ENCODE measurements around the gene STRA8. TPM values are rescaled to one million over a fixed set of nuclear protein-coding genes. Genes with fewer than 3 reads are reported as not detected.

STRA8 gene
- total RNA-seq, 1 donor from 2014 or later = not detected

DNA sequence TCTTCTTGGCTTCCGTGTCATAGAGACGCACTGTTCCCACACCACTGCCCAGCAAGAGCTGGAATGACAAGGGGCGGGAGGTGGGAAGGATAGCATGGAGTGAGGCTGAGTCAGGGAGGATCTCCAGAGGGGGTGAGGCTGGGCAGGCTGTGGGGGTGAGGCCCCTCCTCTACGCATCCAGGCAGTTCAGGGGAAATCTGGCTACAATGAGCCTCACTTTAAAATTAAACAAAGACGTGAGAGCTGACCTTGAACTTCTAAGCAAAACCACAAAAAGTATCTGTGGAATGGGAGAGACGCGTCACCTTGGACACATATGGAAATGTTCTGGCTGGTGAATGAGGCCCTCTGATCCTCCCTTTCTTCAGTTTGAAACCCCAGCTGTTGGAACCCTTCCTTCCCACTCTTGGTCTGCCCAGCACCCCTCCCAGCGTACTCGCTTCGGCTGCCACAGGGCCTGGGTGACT, 40.0 kb upstream of the STRA8 start:
- no peak for TF ChIP-seq CTCF (IDR thresholded peaks at IDR 0.05; ENCODE audit: borderline replicate concordance)
- Histone ChIP-seq H3K27me3 (ENCODE audit: low read depth) (no peaks in the 10 kb centered on the region), H3K36me3 (peaks cover 83% of the 10 kb centered on the region), H3K9me3 (replicated peaks) (no peaks in the 10 kb centered on the region), H3K4me1 (peaks cover 17% of the 10 kb centered on the region), H3K27ac (replicated peaks) (no peak overlapping the region), H3K4me3 (no peak overlapping the region)
- DNase-seq = no peak
- intact Hi-C loops (cut with micrococcal nuclease) = no loop called here

DNA sequence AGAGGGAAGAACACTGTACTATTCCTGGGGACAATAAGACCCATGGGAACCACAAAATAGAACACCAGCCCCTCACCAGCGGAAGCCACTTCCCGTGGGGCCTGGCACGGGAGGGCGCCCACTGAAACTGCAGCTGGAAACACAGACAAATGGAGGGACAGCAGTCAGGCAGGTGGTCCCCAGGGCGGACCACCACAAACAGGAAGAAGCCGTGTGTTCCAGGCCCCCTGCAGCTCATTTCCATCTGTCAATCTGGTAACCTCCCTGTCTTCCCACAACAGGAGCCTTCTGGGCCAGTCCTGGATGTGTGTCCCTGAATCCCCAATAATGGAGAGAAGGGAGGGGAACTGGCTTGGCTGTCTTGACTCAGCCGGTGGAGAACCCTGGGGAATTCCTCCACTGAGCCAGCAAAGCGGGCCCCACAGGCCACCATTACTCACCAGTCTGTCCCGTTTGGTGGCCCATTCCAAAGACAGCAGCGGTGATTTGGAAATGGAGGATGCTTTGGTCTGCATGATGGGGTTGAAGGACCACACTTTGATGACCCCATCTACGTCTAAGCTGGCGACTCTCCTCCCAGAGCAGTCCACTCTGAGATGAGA, 39.0 kb upstream of the STRA8 start:
- Histone ChIP-seq H3K4me3 (no peak overlapping the region), H3K36me3 (peaks cover 83% of the 10 kb centered on the region), H3K4me1 (peaks cover 8% of the 10 kb centered on the region), H3K27ac (replicated peaks) (no peak overlapping the region), H3K27me3 (ENCODE audit: low read depth) (no peaks in the 10 kb centered on the region), H3K9me3 (replicated peaks) (no peaks in the 10 kb centered on the region)
- DNase-seq = no peak
- intact Hi-C loops (cut with micrococcal nuclease) = no loop called here
- TF ChIP-seq CTCF (IDR thresholded peaks at IDR 0.05; ENCODE audit: borderline replicate concordance) = no peak

- no peak overlapping the region for H3K27ac ChIP-seq (replicated peaks)
Observed at GRCh38 chr7:135195156-135195555, 38.5 kb upstream of the STRA8 start.

GRCh38 chr7:135195968-135196629, 37.5 kb upstream of the STRA8 start:
- intact Hi-C loops (cut with micrococcal nuclease) = no loop called here
- Histone ChIP-seq H3K36me3 (peaks cover 81% of the 10 kb centered on the region), H3K27me3 (ENCODE audit: low read depth) (no peaks in the 10 kb centered on the region), H3K4me3 (no peak overlapping the region), H3K9me3 (replicated peaks) (no peaks in the 10 kb centered on the region), H3K27ac (replicated peaks) (no peak overlapping the region), H3K4me1 (peaks cover 8% of the 10 kb centered on the region)
- no peak for TF ChIP-seq CTCF (IDR thresholded peaks at IDR 0.05; ENCODE audit: borderline replicate concordance)
- DNase-seq = no peak

More at GRCh38 chr7:135195156-135195555, 38.5 kb upstream of the STRA8 start:
- intact Hi-C loops (cut with micrococcal nuclease) = no loop called here
- no peak for DNase-seq
- Histone ChIP-seq H3K27me3 (ENCODE audit: low read depth) (no peaks in the 10 kb centered on the region), H3K4me3 (no peak overlapping the region), H3K36me3 (peaks cover 84% of the 10 kb centered on the region), H3K4me1 (peaks cover 2% of the 10 kb centered on the region), H3K9me3 (replicated peaks) (no peaks in the 10 kb centered on the region)
- no peak for TF ChIP-seq CTCF (IDR thresholded peaks at IDR 0.05; ENCODE audit: borderline replicate concordance)

DNA sequence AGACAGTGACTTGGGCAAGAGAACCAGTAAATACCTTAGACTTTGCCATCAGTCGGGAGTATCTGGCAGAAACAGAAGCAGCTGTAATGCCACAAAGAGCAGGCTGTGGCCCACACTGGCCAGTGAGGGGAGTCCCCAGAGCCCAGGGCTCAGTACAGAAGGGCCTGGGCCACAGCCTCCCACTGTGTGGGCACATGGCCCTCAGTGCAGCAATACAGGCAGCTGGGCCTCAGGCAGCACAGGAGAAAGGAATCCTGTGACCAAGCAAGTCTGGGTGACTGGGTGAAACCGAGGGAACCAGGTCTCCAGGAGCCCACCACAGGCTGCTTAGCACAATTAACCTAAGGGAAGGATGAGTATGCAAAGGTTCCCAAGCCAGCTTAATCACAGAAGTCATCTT, 36.3 kb upstream of the STRA8 start:
- intact Hi-C loops (cut with micrococcal nuclease) = no loop called here
- H3K4me1 ChIP-seq = peaks cover 14% of the 10 kb centered on the region
- H3K36me3 ChIP-seq = peaks cover 78% of the 10 kb centered on the region
- no peak for DNase-seq
- H3K27me3 ChIP-seq (ENCODE audit: low read depth) = no peaks in the 10 kb centered on the region
- no peak overlapping the region for H3K27ac ChIP-seq (replicated peaks)
- no peaks in the 10 kb centered on the region for H3K9me3 ChIP-seq (replicated peaks)
- H3K4me3 ChIP-seq = no peak overlapping the region
- no peak for TF ChIP-seq CTCF (IDR thresholded peaks at IDR 0.05; ENCODE audit: borderline replicate concordance)

All from left ventricle myocardium inferior (tissue), 1 donor.